DND-41 (cell line): Measurements from ENCODE around the gene TTC23.
"Not testable (repeated sequence)": the region's sequence is repeated elsewhere in the genome, so short reads cannot be mapped to it uniquely, and the experiment has no call there.

Experiments
- ATAC-seq: fragments of 200-7000 bp; cut with Tn5 transposase; 3 replicates; pipeline ENCODE4 v1.9.1; 2021; ENCODE audit warnings: low read depth; ENCODE audit not compliant: insufficient read depth
- DNase-seq: peaks from one replicate; pipeline ENCODE4 v3.0.0-alpha.2; 2020
- H2AFZ ChIP-seq: 2 replicates; pipeline ENCODE4 v1.6.0; 2012; ENCODE audit warnings: low read depth, low read length
- H3K27ac ChIP-seq: 2 replicates; pipeline ENCODE4 v1.5.1; 2012; ENCODE audit warnings: low read length, inconsistent platforms
- H3K27me3 ChIP-seq: fragments of 200-600 bp; sonication (generic); 2 replicates; pipeline ENCODE4 v1.6.0; 2012; ENCODE audit warnings: low read length, mild to moderate bottlenecking, inconsistent platforms; ENCODE audit not compliant: insufficient read depth, poor library complexity
- H3K36me3 ChIP-seq: 2 replicates; pipeline ENCODE4 v1.5.1; 2012; ENCODE audit warnings: low read length, inconsistent platforms; ENCODE audit not compliant: insufficient read depth
- H3K4me1 ChIP-seq: 2 replicates; pipeline ENCODE4 v1.5.1; 2012; ENCODE audit warnings: mild to moderate bottlenecking, low read length; ENCODE audit not compliant: insufficient read depth
- H3K4me2 ChIP-seq: 2 replicates; pipeline ENCODE4 v1.6.0; 2012; ENCODE audit warnings: mild to moderate bottlenecking, moderate library complexity, low read length, inconsistent platforms; ENCODE audit not compliant: insufficient read depth
- H3K4me3 ChIP-seq, 2 experiments: fragments of 200-600 bp in 1 of 2; shearing (Covaris generic) in 1 of 2; 2 replicates each; pipeline ENCODE4 v1.5.1; 2012 to 2016; ENCODE audit warnings: inconsistent platforms in 2 of 2, low read length in 2 of 2, mild to moderate bottlenecking in 2 of 2, low read depth in 1 of 2, moderate library complexity in 1 of 2
- H3K79me2 ChIP-seq: 2 replicates; pipeline ENCODE4 v1.6.0; 2012; ENCODE audit warnings: low read length, inconsistent platforms; ENCODE audit not compliant: insufficient read depth
- H3K9ac ChIP-seq: 2 replicates; pipeline ENCODE4 v1.6.0; 2012; ENCODE audit warnings: low read depth, mild to moderate bottlenecking, inconsistent platforms, low read length, moderate library complexity
- H3K9me3 ChIP-seq: 2 replicates; pipeline ENCODE4 v1.5.1; 2012; ENCODE audit warnings: low read length, moderate library complexity, mild to moderate bottlenecking, inconsistent platforms; ENCODE audit not compliant: insufficient read depth, severe bottlenecking
- H4K20me1 ChIP-seq: 2 replicates; pipeline ENCODE4 v1.6.0; 2012; ENCODE audit warnings: low read length; ENCODE audit not compliant: insufficient read depth
- CTCF ChIP-seq: IDR thresholded peaks from 2 replicates; pipeline ENCODE4 v1.5.1; 2012; ENCODE audit warnings: borderline replicate concordance, low read length, moderate library complexity, mild to moderate bottlenecking; ENCODE audit not compliant: poor library complexity, severe bottlenecking; ENCODE audit errors: extremely low read depth
- EZH2 ChIP-seq: IDR thresholded peaks from 3 replicates; pipeline ENCODE4 v1.6.1; 2012; ENCODE audit warnings: borderline replicate concordance, low read depth, mild to moderate bottlenecking, moderate library complexity, low read length, inconsistent platforms; ENCODE audit not compliant: severe bottlenecking

The TTC23 gene

GRCh38 chr15:99239545-99240198 is 9.7 kb downstream of the TTC23 start:
- H3K4me2 ChIP-seq: no peak overlapping the region
- no peaks in the 10 kb centered on the region for H3K9me3 ChIP-seq
- peaks cover 4% of the 10 kb centered on the region; the same call in 1 of the 2 replicates for H3K79me2 ChIP-seq
- no peak for ATAC-seq
- H3K4me1 ChIP-seq: no peaks in the 10 kb centered on the region
- H3K27ac ChIP-seq: no peak overlapping the region
- DNase-seq: no peak
- TF ChIP-seq CTCF (no peak), EZH2 (no peak)
- H2AFZ ChIP-seq: no peak overlapping the region
- H4K20me1 ChIP-seq: no peaks in the 10 kb centered on the region
- no peak overlapping the region for H3K9ac ChIP-seq
- no peaks in the 10 kb centered on the region for H3K27me3 ChIP-seq
- H3K4me3 ChIP-seq: no peak overlapping the region
- H3K36me3 ChIP-seq: peaks cover 7% of the 10 kb centered on the region; the same call in 1 of the 2 replicates

- Histone ChIP-seq H4K20me1 (no peaks in the 10 kb centered on the region), H3K9ac (no peak overlapping the region), H2AFZ (no peak overlapping the region), H3K4me1 (no peaks in the 10 kb centered on the region), H3K4me3 (no peak overlapping the region), H3K9me3 (no peaks in the 10 kb centered on the region), H3K79me2 (peaks cover 4% of the 10 kb centered on the region; the same call in 1 of the 2 replicates), H3K36me3 (peaks cover 7% of the 10 kb centered on the region; the same call in 1 of the 2 replicates), H3K27me3 (no peaks in the 10 kb centered on the region), H3K4me2 (no peak overlapping the region), H3K27ac (no peak overlapping the region)
- no peak for DNase-seq
- no peak for ATAC-seq
- TF ChIP-seq EZH2 (no peak), CTCF (no peak)
Observed at GRCh38 chr15:99238849-99239248, 10.5 kb downstream of the TTC23 start.

- not testable (repeated sequence) for DNase-seq, H3K36me3 ChIP-seq, H3K9ac ChIP-seq, H3K4me1 ChIP-seq, H4K20me1 ChIP-seq, H3K9me3 ChIP-seq, H3K27me3 ChIP-seq, H3K79me2 ChIP-seq, H3K4me2 ChIP-seq, H2AFZ ChIP-seq, H3K27ac ChIP-seq, ATAC-seq, H3K4me3 ChIP-seq
Observed at GRCh38 chr15:99234160-99234559, 15.2 kb downstream of the TTC23 start.

- no peaks in the 10 kb centered on the region for H3K4me1 ChIP-seq
- H3K79me2 ChIP-seq: no peaks in the 10 kb centered on the region
- peaks cover 7% of the 10 kb centered on the region for H3K36me3 ChIP-seq
- H3K4me2 ChIP-seq: no peak overlapping the region
- no peak for DNase-seq
- no peak for ATAC-seq
- H3K9me3 ChIP-seq: no peaks in the 10 kb centered on the region
- TF ChIP-seq CTCF (no peak), EZH2 (no peak)
- H3K9ac ChIP-seq: no peak overlapping the region
- H2AFZ ChIP-seq: no peak overlapping the region
- no peak overlapping the region for H3K4me3 ChIP-seq
- H4K20me1 ChIP-seq: no peaks in the 10 kb centered on the region
- no peak overlapping the region for H3K27ac ChIP-seq
- no peaks in the 10 kb centered on the region for H3K27me3 ChIP-seq
Observed at GRCh38 chr15:99232740-99233139, 16.6 kb downstream of the TTC23 start.
